NCI-H1417 treated with DMSO at 0.1 percent for 48 hours (cell line): Measurements from ENCODE around the gene LRFN2.

Source experiments
- DNase-seq: peaks from one replicate; lab custom pipeline; 2025; lab: John Stamatoyannopoulos, UW

The LRFN2 gene

GRCh38 chr6:40399888-40400457, 187.2 kb downstream of the LRFN2 start:
- no peak for DNase-seq

- DNase-seq = no peak
These were observed 188.2 kb downstream of the LRFN2 start for GRCh38 chr6:40398810-40399477.

GRCh38 chr6:40398034-40398691, 189.0 kb downstream of the LRFN2 start:
- no peak for DNase-seq

- DNase-seq = no peak
These were observed 189.7 kb downstream of the LRFN2 start for GRCh38 chr6:40397287-40398033.

- DNase-seq = no peak
These were observed 191.5 kb downstream of the LRFN2 start for GRCh38 chr6:40395698-40396076.

- no peak for DNase-seq
These were observed 192.0 kb downstream of the LRFN2 start for GRCh38 chr6:40395066-40395697.

- no peak for DNase-seq
These were observed 192.8 kb downstream of the LRFN2 start for GRCh38 chr6:40394381-40394780.

GRCh38 chr6:40393641-40394040, 193.5 kb downstream of the LRFN2 start:
- no peak for DNase-seq

GRCh38 chr6:40392589-40392988, 194.6 kb downstream of the LRFN2 start:
- no peak for DNase-seq

GRCh38 chr6:40391851-40392517, 195.2 kb downstream of the LRFN2 start:
- DNase-seq = no peak

- no peak for DNase-seq
These were observed 196.1 kb downstream of the LRFN2 start for GRCh38 chr6:40391086-40391485.

GRCh38 chr6:40390144-40390800, 196.9 kb downstream of the LRFN2 start:
- no peak for DNase-seq

GRCh38 chr6:40389254-40389653, 197.9 kb downstream of the LRFN2 start:
- DNase-seq = no peak

- no peak for DNase-seq
These were observed 199.3 kb downstream of the LRFN2 start for GRCh38 chr6:40387871-40388264.

- DNase-seq = no peak
These were observed 199.9 kb downstream of the LRFN2 start for GRCh38 chr6:40387127-40387870.

- DNase-seq = no peak
These were observed 201.0 kb downstream of the LRFN2 start for GRCh38 chr6:40386200-40386599.

GRCh38 chr6:40383348-40384115, 203.6 kb downstream of the LRFN2 start:
- no peak for DNase-seq

GRCh38 chr6:40380271-40380670, 206.9 kb downstream of the LRFN2 start:
- no peak for DNase-seq

GRCh38 chr6:40379811-40380210, 207.4 kb downstream of the LRFN2 start:
- no peak for DNase-seq

- DNase-seq = no peak
These were observed 208.5 kb downstream of the LRFN2 start for GRCh38 chr6:40378725-40379074.
